NCI-H2107 treated with DMSO at 0.1 percent for 48 hours (cell line): ENCODE results near the gene MDFIC2.

ENCODE experiments used
- DNase-seq: peaks from one replicate; lab custom pipeline; 2025; ENCODE audit not compliant: unreplicated experiment; lab: John Stamatoyannopoulos, UW

MDFIC2 gene

DNA sequence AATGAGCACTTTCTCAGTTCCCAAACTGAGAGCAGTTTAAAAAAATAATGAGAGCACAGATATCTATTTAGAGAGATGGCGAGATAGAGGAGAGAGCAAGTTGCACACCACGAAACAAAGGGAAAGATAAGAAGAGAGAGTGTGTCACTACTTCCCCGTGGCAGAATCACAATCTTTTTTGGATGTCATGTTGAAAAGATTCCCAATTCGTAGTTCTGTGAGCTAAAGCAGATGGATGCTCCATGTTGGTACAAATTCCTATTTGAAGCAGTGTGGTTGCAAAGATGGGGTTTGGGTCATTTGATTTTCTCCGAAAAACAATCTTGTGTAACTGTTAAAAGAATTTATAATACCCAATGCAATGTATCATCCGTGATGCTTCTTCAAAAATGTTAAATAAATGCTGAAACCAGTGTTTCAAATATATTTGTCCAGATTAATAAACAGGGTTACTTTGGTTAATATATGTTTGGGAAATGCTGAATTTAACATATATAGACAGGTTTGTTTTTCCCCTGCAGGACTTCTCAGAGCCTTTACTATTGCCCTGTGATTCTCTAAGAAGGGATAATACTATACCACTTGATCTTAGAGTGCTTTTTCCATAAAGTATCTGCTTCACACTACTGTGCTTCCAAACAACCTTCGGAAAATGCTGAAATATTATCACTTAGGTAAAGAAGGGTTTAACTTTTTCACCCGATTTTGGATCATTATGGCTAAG is 128.5 kb downstream of the MDFIC2 start:
- DNase-seq = no peak

DNA sequence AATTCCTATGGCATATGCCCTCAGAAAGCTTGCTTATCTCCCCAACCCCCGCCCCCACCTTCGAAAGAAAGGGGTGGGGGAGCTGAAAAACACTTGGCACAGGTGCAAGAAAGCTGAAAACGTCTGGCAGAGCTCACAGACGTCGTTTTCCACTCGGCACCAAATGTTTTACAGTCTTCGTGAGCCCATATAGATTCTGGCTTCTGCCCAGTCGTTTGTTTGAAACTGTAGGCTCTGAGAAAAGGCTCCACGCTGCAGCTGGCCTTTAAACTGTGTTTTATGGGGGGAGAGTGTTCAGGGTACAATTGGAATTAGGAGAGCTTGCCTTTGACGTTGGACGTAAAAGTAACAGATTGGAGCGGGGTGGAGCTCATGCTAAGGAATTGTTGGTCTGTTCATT is 130.3 kb downstream of the MDFIC2 start:
- no peak for DNase-seq

DNA sequence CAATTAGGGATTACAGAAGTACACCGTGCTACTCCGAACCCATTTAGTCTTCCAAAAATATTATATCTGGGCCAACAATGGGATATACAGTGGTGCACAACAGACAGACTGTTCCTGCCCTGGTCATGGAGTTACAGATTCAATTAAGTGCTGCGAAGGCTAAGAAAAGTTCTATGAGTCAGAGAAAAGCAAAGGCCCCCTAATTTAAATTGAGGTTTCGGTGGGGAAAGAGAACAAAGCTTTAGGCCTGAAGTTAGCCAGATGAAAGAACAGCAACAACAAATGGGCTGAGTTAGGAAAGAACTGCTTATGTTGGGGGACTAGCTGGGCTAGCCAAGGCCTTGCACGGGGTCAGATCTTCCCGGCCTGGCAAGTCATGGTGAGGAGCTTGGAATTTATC is 131.8 kb downstream of the MDFIC2 start:
- no peak for DNase-seq

DNA sequence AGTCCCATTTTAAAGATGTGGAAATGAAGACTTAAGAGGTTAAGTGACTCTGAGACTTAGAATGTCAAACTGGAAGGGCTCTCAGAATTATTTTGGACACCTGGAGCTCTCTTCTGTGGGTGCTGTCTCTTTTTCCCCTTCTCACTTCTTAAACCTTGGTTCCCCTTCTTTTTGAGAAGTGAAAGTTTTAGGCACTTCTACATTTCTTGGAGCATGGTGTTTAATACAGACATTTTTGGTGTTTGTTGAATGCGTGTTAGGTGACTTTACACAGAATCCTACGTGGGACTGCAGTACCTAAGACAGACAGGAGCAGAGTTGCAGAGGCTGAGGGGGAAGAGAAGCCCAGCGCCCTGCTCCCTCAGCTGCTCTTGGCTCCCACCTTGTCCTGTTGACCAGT is 133.3 kb downstream of the MDFIC2 start:
- DNase-seq = no peak

DNA sequence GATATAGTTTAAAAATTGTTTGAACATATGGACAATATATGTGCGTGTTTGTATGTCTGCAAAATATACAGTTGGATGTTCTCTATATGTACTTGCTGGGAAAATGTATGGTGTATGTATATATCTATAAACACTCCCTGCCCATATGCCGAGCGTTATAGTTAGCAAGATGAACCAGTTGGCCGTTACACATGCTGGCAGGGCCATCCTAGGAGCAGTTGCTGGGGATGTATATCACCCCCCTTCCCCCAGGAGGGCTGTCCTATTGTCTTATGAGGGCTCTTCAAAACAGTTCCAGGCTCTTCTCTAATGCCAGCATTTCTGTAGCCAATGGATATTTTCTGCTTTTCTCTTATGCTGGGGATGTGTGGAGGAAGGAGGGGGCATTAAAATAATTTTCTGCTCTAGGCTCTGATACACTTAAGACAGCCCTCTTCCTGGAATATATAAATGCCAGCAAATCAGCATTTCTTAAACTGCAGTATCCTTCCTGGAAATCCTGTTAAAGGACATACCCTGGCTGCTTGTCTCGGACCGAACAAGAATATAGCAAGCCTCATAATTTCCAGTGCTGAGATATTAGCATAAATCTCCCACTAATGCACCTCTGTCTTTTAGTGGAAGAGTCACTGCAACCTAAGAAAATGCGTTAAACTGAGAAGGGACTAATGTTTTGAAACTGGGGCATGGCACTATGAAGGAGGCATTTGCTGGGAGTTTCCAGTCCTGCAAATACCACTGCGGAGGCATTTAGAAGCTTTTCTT is 134.4 kb downstream of the MDFIC2 start:
- DNase-seq = no peak

DNA sequence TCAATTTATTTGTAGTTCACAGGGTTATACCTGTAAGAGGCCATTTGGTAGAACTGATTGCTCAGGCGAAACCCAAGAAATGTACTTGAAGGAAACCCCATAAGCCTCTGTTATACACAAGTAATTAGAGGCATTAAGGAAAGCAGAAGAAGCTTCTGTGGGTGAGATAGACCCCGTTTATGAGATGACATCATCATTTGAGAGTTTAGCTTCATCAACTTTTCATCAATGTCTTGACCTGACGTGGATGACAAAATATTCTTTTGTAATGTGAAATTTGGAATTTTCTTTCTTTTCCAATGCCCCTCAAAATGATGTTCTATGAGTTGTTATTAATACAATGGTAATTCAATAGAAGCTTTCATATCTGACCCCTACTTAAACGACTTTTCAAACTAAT is 136.2 kb downstream of the MDFIC2 start:
- DNase-seq = no peak

DNA sequence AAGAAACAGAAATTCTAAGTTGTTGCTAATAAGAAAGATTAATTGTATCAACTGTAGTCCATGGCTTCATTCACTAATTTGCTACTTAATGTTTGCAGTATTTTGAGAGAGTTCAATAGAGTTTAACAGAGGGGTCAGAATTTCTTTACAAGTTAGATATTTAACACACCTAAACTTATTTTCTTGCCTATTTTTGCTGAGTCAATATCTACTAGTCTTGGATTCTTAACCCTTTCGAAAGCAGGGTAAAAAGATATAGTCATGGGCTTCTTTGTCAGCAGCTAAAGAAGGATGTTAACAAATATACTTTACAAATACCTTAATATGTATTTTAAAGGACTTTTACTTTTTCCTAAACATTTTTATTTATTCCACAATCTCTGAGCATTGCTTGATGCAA is 155.6 kb downstream of the MDFIC2 start:
- no peak for DNase-seq

DNA sequence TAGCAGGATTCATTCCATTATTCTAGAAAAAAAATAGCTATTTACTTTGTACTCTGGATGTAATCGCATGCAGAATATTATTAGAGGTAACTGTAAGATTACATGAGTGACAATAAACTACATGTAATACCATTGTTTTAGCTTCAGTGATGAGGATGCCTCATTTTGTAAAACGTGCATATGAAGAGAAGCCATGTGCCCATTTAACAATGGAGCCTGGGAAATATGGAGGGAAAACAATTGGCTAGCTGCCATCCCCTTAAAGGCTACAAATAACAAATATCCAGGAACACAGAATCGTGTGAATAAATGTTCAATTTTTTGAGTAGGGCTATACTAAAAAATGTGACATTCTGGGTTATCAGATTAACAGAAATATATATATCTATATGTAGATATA is 161.8 kb downstream of the MDFIC2 start:
- DNase-seq = no peak

DNA sequence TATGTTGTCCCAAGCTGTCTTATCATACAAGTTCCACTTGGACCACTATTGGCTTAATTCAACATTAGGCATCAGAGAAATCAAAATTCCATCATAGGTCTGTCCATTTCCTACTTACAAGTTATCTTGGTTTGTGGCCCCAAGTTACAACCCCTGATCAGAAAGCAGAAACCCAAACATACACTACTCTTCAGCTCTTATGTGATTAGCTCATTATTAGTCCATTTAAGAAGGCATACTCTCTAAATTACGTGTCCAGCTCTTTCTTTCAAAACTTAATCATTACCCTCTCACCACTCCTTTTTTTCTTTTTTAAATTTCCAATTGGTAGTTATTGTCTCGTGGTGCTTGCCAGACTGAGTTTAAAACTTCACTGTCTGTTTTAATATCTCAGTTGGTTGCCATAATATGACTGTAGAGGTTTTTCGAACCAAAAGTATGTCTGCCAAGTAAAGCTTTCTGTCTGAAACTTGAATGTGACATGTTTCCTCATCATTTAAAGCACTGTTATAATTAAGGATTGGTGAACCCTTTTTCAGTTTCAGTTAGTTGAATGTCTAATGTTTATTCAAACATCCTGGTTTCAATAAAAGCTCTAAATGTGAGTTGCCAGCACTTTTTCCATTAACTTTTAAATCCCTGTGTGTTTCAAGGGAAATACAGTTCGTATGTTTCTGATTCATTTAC is 162.6 kb downstream of the MDFIC2 start:
- DNase-seq = no peak
